ENCODE data around the gene OR4D2.
A peak's percentile ranks its signal among the peaks of the same experiment; 100 is the strongest.

The OR4D2 gene

GRCh38 chr17:58176200-58176599 lies 9.4 kb downstream of the OR4D2 start:
- DNase-seq, result no peak

- no peak for DNase-seq
Observed at GRCh38 chr17:58181796-58182195, 15.0 kb downstream of the OR4D2 start.

DNA sequence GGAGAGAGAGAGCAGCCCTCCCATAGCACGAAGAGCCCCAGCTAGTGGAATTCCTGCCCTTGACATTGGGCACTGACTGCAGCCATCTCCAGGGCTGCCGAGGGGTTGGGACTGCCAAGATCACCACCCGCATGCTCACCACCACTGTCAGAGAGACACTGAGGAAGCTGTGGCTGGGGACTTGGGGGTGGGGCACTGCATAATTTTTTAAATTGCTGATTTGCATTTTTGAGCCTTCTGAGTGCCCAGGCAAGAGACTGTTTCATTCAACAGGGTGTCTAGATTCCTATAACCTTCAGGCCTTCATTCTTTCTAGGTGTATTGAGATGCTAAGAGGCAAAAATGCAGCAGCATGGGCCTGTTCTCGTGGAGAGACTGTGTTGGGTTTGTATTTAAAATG lies 16.7 kb downstream of the OR4D2 start:
- no peak for DNase-seq

DNA sequence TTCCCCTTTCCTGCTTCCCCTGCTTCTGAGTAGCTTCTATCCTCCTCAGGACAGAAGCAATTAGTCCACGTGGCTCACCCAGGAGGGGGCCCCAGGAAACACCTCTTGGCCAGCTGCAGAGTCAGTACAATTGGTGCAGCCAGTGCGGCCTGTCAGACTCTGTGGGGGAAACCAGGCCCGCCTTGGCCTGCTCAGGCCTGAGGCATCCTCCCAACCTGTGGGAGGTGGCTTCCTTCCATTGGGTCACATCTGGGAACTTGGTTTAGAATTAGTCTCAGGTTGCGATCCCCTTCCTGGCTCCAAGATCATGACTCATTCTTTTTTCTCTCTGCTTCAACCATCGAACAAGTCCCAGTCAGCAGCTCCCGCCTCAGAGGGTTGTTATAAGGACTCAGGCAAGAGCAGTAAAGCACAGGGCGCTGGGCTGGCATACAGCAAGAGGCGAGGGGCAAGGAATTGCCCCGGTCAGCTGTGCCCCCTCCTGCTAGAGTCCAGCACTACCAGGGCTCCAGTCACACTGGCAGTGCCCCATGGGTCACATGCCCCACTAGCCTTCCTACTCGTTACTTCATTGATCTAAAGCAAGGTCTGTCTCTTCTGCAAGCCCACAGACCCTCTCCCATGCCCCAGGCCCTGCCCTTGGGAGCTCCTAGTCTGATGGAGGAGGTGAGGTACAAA lies 17.7 kb downstream of the OR4D2 start:
- no peak for DNase-seq

GRCh38 chr17:58184986-58185761 lies 18.4 kb downstream of the OR4D2 start:
- no peak for DNase-seq

GRCh38 chr17:58186591-58186990 lies 19.8 kb downstream of the OR4D2 start:
- DNase-seq, result no peak

GRCh38 chr17:58187063-58187462 lies 20.3 kb downstream of the OR4D2 start:
- DNase-seq, result no peak

DNA sequence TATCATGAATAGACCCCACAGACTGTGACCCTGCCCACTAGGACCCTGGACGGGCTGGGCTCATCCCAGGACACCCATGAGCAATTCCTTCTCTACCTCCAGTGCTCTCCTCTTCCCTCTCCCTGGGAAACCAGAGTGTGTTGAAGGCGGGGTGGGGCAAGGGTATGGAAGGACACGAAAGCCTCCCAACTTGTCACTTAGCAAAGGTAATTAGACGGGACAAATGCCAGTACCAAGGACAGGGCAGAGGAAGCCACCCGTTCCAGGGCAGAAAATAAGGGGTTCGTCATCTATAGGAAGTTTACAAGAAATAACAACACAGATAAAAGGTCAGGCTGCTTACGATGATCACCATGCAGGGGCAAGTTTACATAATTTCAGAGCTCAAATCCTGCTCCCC lies 20.9 kb downstream of the OR4D2 start:
- no peak for DNase-seq

GRCh38 chr17:58189436-58190146 lies 22.8 kb downstream of the OR4D2 start:
- no peak for DNase-seq

DNA sequence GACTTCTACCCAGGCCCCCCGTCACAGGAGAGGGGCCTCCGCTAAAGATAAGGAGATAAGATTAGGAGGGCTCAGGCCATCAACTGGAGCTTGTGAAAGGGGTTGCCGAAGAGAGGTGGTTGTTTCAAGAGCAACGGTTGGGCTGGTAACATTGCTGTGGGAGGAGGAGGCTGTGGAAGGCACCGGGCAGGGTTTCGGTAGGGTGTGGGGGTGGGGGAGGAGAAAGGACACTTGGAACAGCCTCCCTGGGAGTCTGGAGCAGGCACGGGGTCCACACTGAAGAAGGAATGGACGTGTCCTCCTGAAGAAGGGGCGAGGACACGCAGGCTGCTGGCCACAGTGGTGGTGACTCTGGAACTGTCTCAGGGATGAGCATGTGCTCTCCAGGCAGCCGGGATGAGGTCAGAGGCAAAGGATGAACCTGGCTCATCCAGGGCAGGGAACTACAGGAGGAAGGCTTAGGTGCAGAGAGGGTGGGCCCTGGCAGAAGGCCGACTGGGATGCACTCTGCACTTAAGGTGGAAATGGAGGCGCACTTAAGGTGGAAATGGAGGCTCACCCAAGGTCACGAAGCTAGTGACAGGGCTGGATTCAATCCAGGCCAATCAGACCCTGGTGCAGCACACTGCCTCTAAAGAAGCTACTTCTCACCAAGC lies 24.6 kb downstream of the OR4D2 start:
- no peak for DNase-seq

GRCh38 chr17:58192612-58193011 lies 25.8 kb downstream of the OR4D2 start, which contains the start of gene EPX:
TSS of gene EPX (plus strand) at chr17:58192726. CDS start at chr17:58192847, 121 bp downstream.
- no peak for DNase-seq

GRCh38 chr17:58193641-58194255 lies 27.0 kb downstream of the OR4D2 start:
- DNase-seq, result no peak

DNA sequence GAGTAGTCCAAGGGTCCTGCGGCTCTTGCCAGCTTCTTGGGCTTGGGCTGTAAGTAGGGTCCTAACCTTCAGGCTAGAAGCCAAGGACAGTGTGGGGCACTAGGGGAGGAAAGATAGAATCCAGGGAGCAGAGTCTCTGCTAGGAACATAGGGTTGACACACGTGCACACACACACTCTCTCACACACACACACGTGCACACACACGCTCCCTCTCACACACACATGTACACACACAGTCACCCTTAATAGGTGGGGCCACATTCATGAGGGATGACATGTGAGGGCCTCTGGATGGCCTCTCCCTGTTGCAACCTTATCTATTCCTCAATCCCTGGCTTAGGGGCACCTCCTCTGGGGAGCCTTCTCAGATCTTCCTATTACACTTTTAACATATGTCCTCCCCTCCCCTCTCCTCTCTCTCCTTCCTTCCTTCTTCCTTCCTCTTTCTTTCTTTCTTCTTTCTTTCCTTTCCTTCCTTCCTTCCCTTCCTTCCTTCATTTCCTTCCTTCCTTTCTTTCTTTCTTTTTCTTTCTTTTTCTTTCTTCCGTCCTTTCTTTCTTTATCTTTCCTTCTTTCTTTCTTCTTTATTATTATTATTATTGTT lies 28.8 kb downstream of the OR4D2 start:
- DNase-seq, result no peak

DNA sequence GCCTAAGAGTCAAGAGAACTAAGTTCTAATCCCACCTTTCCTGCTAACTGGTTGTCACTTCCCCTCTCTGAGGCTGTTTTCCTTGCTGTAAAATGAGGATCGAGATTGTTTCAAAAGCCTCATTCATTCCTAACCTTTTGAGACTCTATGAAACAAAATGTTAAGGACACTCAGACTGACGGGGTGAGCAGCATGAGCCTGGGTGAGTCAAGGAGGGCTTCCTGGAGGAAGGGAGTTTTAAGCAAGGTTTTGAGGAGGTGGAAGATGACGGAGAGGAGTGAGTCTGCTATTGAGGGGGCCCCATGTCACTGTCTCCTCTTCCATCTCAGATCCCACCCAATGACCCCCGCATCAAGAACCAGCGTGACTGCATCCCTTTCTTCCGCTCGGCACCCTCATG lies 29.8 kb downstream of the OR4D2 start:
- no peak for DNase-seq

GRCh38 chr17:58200024-58200633 lies 33.3 kb downstream of the OR4D2 start:
- peak; percentile 32 for DNase-seq

DNA sequence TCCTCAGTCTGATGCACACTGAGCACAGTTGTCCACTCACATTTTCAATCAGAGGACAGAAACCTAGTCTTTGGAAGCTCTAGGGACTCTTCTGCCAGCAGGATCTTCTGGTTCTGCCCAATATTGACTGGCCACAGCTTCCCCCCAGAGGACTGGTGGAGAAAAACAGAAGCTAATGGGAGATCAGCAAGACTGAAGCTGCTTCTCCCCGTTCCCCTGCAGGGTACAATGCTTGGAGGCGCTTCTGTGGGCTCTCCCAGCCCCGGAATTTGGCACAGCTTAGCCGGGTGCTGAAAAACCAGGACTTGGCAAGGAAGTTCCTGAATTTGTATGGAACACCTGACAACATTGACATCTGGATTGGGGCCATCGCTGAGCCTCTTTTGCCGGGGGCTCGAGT lies 36.1 kb downstream of the OR4D2 start:
- DNase-seq, result no peak

DNA sequence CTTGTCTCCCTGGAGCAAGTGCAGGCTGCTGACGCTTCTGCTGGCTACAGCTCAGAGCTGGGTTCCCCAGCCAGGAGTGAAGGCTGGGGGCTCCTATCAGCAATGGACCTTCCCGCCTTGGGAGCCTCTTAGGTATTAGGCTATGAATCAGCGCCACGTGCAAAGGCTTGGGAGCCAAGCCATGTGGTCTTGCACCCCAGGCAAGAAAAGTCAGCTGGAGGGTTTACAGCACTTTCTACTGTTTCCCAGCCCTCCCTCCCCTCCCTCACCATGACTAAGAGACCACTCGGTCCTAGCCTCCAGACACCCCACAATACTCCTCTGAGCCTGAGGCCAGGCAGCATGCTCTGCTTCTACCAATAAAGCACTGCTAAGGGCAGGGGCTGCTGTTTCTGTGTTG lies 38.0 kb downstream of the OR4D2 start:
- no peak for DNase-seq

DNA sequence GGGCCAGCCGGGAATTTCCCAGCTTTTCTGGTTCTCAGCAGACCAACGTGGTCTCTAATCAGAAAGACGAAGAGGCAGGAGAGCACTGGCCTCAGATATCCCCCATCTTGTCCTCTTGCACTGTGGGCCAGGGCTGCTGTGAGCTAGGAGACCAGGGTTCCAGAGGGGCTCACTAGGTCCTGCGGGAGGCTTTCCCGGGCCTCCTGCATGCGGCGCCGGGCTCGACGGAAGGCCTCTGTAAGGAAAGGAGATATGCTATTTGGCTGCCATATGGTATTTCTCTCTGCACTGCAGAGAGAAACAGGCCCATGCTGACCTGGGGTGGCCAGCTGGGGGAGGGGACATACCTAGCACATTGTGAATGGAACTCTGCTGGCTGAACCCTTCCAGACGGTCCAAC lies 39.2 kb downstream of the OR4D2 start:
- no peak for DNase-seq

- DNase-seq, result no peak
Observed at GRCh38 chr17:58207451-58207850, 40.7 kb downstream of the OR4D2 start.

DNA sequence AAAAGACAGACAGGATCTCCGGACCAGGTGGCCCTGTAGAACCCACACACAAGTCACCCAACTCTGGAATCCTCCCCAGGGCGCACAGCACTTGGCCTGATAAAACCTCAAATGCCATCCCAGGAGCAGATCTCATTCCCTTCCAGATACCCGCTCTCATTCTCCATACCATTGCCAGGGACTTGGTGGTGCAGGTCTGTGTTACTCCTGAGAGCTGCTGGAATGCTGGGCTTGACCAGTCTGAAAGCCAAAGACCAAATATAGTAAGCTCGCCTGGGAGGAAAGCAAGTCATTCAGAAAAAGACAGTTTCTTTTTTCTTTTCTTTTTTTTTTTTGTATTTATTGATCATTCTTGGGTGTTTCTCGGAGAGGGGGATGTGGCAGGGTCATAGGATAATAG lies 41.6 kb downstream of the OR4D2 start:
- DNase-seq, result no peak

GRCh38 chr17:58210922-58211321 lies 44.1 kb downstream of the OR4D2 start:
- no peak for DNase-seq

- no peak for DNase-seq
Observed at GRCh38 chr17:58215685-58216084, 48.9 kb downstream of the OR4D2 start.

All from stimulated activated naive CD4-positive, alpha-beta T cell treated with Interleukin-2 at 50 U/mL for 16 hours (primary cell).